ENCODE results near the gene TTC4. TPM values are rescaled to one million over a fixed set of nuclear protein-coding genes. Genes with fewer than 3 reads are reported as not detected.

The TTC4 gene
- total RNA-seq, 8 experiments from 2014 or later = 22.2 to 38.2 (median 27.3) TPM

- Histone ChIP-seq H3K4me1 (replicated peaks in 1 of 2) (peaks cover 17 to 20% of the 10 kb centered on the region in 2 donors), H3K27ac (no peak overlapping the region), H3K4me3 (no peak overlapping the region)
- in situ Hi-C loops (cut with MboI; ENCODE audit: low pct_unique_long_range_greater_than_20kb in 2 of 9, low sequenced_read_pairs in 9 of 9, unreplicated experiment in 9 of 9) = no loop called here
- no peak for ATAC-seq (replicated peaks in 6 of 8)
- 20 to 100% (median 62%) methylated on average over 1 to 7 of the region's 11 CpGs; no CpG with 5 or more reads in 2 of the 10 experiments for WGBS, 10 experiments
These were observed 29.5 kb upstream of the TTC4 start for GRCh38 chr1:54686155-54686554.

DNA sequence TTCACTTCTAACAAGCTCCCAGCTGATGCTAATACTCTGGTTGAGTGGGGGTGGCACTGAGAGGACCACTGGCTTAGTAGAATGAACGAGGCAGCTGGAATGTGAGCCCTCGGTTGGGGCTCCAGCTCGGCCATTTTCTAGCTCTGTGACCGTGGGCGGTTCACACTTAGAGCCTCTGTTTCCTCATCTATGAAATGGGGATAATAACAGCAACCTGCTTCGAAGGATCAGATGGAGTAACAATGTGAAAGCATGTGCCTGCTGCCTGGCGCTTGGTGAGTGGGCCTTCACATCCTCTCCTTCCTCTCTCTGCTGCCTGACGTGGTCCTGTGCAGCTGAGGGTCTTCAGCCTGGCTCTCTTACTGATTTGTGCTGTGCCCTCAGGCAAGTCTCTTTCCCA, 20.9 kb upstream of the TTC4 start:
- 17 to 100% (median 74%) methylated on average over 1 to 7 of the region's 8 CpGs; no CpG with 5 or more reads in 4 of the 10 experiments for WGBS, 10 experiments
- Histone ChIP-seq H3K4me3 (no peak overlapping the region), H3K4me1 (replicated peaks in 1 of 2) (no peaks in the 10 kb centered on the region), H3K27ac (no peak overlapping the region)
- ATAC-seq (replicated peaks in 6 of 8) = no peak
- in situ Hi-C loops (cut with MboI; ENCODE audit: low pct_unique_long_range_greater_than_20kb in 2 of 9, low sequenced_read_pairs in 9 of 9, unreplicated experiment in 9 of 9) = no loop called here

DNA sequence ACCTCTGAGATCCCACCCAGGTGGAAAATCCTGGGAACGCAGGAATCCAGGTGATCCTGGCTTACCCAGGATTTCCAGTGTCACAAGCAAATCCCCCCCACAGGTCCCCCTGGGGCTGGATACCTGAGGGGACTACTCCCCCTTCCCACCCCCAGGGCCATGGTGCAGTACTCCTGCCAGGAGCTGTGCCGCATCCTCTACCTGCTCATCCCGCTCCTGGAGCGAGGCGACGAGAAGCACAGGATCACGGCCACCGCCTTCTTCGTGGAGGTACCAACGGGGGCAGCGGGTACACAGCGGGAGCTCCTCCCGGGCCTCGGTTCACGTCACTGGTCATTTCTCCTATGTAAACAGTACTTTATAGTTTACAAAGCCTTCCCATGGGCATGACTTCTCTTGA, 20.4 kb upstream of the TTC4 start:
- in situ Hi-C loops (cut with MboI; ENCODE audit: low pct_unique_long_range_greater_than_20kb in 2 of 9, low sequenced_read_pairs in 9 of 9, unreplicated experiment in 9 of 9) = no loop called here
- no peaks in the 10 kb centered on the region for H3K4me1 ChIP-seq (replicated peaks in 1 of 2)
- H3K27ac ChIP-seq = no peak overlapping the region
- ATAC-seq (replicated peaks in 6 of 8) = no peak
- H3K4me3 ChIP-seq = no peak overlapping the region
- 67 to 80% (median 78%) methylated on average over 1 to 12 of the region's 15 CpGs; no CpG with 5 or more reads in 7 of the 10 experiments for WGBS, 10 experiments

GRCh38 chr1:54695764-54696163, 19.9 kb upstream of the TTC4 start:
- no peak for ATAC-seq (replicated peaks in 6 of 8)
- Histone ChIP-seq H3K4me3 (no peak overlapping the region), H3K4me1 (replicated peaks in 1 of 2) (no peaks in the 10 kb centered on the region), H3K27ac (no peak overlapping the region)
- 70 to 100% (median 86%) methylated on average over 1 of the region's 1 CpG; no CpG with 5 or more reads in 3 of the 10 experiments for WGBS, 10 experiments
- in situ Hi-C loops (cut with MboI; ENCODE audit: low pct_unique_long_range_greater_than_20kb in 2 of 9, low sequenced_read_pairs in 9 of 9, unreplicated experiment in 9 of 9) = no loop called here

DNA sequence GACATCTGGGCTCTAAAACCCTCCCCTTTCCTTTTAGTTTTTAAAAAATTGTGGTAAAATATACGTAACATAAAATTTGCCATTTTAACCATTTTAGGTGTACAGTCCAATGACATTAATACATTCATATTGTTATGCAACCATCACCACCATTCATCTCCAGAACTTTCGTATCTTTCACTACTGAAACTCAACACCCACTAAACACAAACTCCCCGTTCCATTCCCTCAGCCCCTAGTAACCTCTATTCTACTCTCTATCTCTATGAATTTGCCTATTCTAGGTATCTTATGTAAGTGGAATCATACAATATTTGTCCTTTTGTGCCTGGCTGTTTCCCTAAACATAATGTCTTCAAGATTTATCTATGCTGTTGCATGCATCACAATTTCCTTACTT, 19.4 kb upstream of the TTC4 start:
- ATAC-seq (replicated peaks in 6 of 8) = no peak
- in situ Hi-C loops (cut with MboI; ENCODE audit: low pct_unique_long_range_greater_than_20kb in 2 of 9, low sequenced_read_pairs in 9 of 9, unreplicated experiment in 9 of 9) = no loop called here
- 33 to 94% (median 79%) methylated on average over 2 to 3 of the region's 3 CpGs for WGBS, 10 experiments

DNA sequence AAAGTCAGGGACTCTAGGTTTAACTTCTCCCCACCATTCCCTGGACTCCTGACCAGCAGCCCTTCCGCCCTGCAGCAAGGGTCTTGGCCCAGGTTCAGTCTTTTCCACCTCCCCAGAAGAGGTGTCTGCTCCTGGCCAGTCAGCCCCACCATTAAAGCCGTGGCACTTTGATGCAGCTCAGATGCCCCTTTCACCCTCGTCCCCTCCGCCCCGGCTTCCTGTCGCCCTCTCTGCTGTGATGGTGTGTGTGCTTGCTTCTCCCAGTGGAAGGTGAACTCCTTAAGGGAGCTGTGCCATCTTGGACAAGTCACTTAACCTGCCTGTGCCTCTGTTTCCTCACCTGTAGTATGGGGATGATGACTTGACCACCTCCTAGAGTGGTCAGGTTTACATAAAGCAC, 17.8 kb upstream of the TTC4 start:
- no peak for ATAC-seq (replicated peaks in 6 of 8)
- in situ Hi-C loops (cut with MboI; ENCODE audit: low pct_unique_long_range_greater_than_20kb in 2 of 9, low sequenced_read_pairs in 9 of 9, unreplicated experiment in 9 of 9) = no loop called here
- WGBS, 10 experiments = 85 to 100% (median 95%) methylated on average over 1 to 5 of the region's 6 CpGs; no CpG with 5 or more reads in 7 of the 10 experiments
- Histone ChIP-seq H3K4me1 (replicated peaks in 1 of 2) (no peaks in the 10 kb centered on the region), H3K4me3 (no peak overlapping the region), H3K27ac (no peak overlapping the region)

More for the DNA sequence above, 19.4 kb upstream of the TTC4 start:
- H3K4me3 ChIP-seq = no peak overlapping the region
- no peaks in the 10 kb centered on the region for H3K4me1 ChIP-seq (replicated peaks in 1 of 2)
- no peak overlapping the region for H3K27ac ChIP-seq

- no peak overlapping the region for H3K4me3 ChIP-seq
- no peak overlapping the region for H3K27ac ChIP-seq
- H3K4me1 ChIP-seq (replicated peaks in 1 of 2) = no peaks in the 10 kb centered on the region
- WGBS, 10 experiments = 43 to 83% (median 68%) methylated on average over 1 to 3 of the region's 8 CpGs; no CpG with 5 or more reads in 6 of the 10 experiments
- in situ Hi-C loops (cut with MboI; ENCODE audit: low pct_unique_long_range_greater_than_20kb in 2 of 9, low sequenced_read_pairs in 9 of 9, unreplicated experiment in 9 of 9) = no loop called here
- no peak for ATAC-seq (replicated peaks in 6 of 8)
These were observed 17.3 kb upstream of the TTC4 start for GRCh38 chr1:54698346-54698745.

DNA sequence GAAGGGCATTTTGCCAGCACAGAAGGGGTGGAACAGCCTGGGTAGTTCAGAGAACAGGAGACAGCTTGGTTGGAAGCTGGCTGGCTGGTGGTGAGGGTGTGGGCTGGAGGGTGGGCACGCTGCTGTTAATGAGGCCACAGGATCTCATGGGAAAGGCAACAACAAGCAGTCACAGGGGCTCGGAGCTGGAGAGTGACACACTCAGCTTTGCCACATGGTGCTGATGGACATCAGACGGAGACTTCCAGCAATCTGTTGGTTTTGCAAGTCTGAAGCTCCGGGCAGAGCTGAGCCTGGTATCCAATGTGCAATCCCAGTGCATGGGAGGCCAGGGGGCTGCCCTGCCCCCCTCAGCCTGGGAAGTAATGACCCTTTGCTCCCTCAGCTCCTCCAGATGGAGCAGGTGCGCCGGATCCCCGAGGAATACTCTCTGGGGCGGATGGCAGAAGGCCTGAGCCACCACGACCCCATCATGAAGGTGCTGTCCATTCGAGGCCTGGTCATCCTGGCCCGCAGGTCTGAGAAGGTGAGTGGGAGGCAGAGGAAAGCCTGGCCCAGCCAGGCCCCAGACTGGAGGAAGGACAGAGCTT, 15.6 kb upstream of the TTC4 start:
- H3K4me3 ChIP-seq = no peak overlapping the region
- WGBS, 10 experiments = 0 to 92% (median 80%) methylated on average over 1 to 11 of the region's 11 CpGs; no CpG with 5 or more reads in 3 of the 10 experiments
- no peaks in the 10 kb centered on the region for H3K4me1 ChIP-seq (replicated peaks in 1 of 2)
- H3K27ac ChIP-seq = no peak overlapping the region
- in situ Hi-C loops (cut with MboI; ENCODE audit: low pct_unique_long_range_greater_than_20kb in 2 of 9, low sequenced_read_pairs in 9 of 9, unreplicated experiment in 9 of 9) = no loop called here
- no peak for ATAC-seq (replicated peaks in 6 of 8)

GRCh38 chr1:54701066-54701465, 14.6 kb upstream of the TTC4 start:
- in situ Hi-C loops (cut with MboI; ENCODE audit: low pct_unique_long_range_greater_than_20kb in 2 of 9, low sequenced_read_pairs in 9 of 9, unreplicated experiment in 9 of 9) = no loop called here
- WGBS, 10 experiments = 80 to 93% (median 83%) methylated on average over 1 to 9 of the region's 9 CpGs; no CpG with 5 or more reads in 5 of the 10 experiments
- no peaks in the 10 kb centered on the region for H3K4me1 ChIP-seq (replicated peaks in 1 of 2)
- H3K27ac ChIP-seq = no peak overlapping the region
- H3K4me3 ChIP-seq = no peak overlapping the region
- no peak for ATAC-seq (replicated peaks in 6 of 8)

DNA sequence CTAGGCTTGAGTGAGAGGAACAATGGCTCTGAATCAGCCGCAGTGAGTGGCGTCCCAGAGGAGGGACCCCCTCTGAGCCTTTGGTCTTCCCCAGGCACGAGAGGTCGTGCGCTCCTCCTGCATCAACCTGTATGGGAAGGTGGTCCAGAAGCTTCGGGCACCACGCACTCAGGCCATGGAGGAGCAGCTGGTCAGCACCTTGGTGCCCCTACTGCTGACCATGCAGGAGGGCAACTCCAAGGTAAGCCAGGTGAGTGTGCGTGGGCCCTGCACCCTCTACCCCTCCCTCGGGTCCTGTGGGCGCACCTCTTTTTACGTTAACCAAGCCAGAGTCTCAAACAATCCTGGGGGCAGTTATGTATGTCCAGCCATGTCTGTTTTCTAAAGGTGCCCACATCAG, 13.7 kb upstream of the TTC4 start:
- Histone ChIP-seq H3K4me1 (replicated peaks in 1 of 2) (no peaks in the 10 kb centered on the region), H3K4me3 (no peak overlapping the region), H3K27ac (no peak overlapping the region)
- ATAC-seq (replicated peaks in 6 of 8) = no peak
- 73 to 100% (median 82%) methylated on average over 1 to 8 of the region's 11 CpGs; no CpG with 5 or more reads in 5 of the 10 experiments for WGBS, 10 experiments
- in situ Hi-C loops (cut with MboI; ENCODE audit: low pct_unique_long_range_greater_than_20kb in 2 of 9, low sequenced_read_pairs in 9 of 9, unreplicated experiment in 9 of 9) = no loop called here

- no peak for ATAC-seq (replicated peaks in 6 of 8)
- Histone ChIP-seq H3K4me1 (replicated peaks in 1 of 2) (no peaks in the 10 kb centered on the region), H3K27ac (no peak overlapping the region), H3K4me3 (no peak overlapping the region)
- WGBS, 10 experiments = 84 to 100% (median 89%) methylated on average over 2 to 10 of the region's 10 CpGs; no CpG with 5 or more reads in 4 of the 10 experiments
- in situ Hi-C loops (cut with MboI; ENCODE audit: low pct_unique_long_range_greater_than_20kb in 2 of 9, low sequenced_read_pairs in 9 of 9, unreplicated experiment in 9 of 9) = no loop called here
These were observed 12.2 kb upstream of the TTC4 start for GRCh38 chr1:54703471-54703870.

DNA sequence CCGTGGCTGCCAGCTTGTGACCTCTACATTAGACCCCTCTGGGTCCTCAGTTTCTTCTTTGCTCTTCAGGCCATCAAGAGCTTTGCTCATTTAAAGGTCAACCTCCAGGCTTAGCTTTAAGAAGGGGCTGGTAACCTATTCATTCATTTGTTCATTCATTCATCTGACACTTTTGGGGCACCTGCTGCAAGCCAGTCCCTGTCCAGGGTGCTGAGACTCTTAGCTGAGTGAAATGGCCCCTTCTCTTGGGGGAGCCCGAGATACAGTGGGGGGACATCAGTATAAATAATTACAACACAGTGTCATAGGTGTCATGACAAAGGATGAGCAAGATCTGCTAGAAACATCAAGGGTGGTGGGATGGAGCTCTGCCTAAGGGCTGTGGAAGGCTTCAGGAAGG, 10.5 kb upstream of the TTC4 start:
- no peak overlapping the region for H3K4me3 ChIP-seq
- 17 to 80% (median 43%) methylated on average over 1 to 2 of the region's 2 CpGs; no CpG with 5 or more reads in 3 of the 10 experiments for WGBS, 10 experiments
- H3K4me1 ChIP-seq (replicated peaks in 1 of 2) = no peaks in the 10 kb centered on the region
- in situ Hi-C loops (cut with MboI; ENCODE audit: low pct_unique_long_range_greater_than_20kb in 2 of 9, low sequenced_read_pairs in 9 of 9, unreplicated experiment in 9 of 9) = no loop called here
- ATAC-seq (replicated peaks in 6 of 8) = no peak
- H3K27ac ChIP-seq = no peak overlapping the region

DNA sequence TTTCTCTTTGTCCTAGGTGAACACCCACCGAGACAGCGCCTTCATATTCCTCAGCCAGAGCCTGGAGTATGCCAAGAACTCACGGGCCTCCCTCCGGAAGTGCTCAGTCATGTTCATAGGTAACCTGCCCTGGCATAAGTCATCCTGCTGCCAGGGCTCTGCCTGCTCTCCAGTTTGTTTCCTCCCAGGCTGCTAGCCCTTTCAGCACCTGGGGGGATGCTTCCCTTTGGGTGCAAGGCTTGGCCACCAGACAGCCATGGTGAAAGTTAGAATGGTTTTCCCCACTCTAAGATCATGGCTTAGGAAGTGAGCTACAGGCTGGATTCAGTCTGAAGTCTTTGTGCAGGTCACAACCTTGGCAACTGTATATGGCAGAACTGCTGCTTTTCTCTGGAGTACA, 9.2 kb upstream of the TTC4 start:
- Histone ChIP-seq H3K27ac (no peak overlapping the region), H3K4me1 (replicated peaks in 1 of 2) (no peaks in the 10 kb centered on the region), H3K4me3 (no peak overlapping the region)
- in situ Hi-C loops (cut with MboI; ENCODE audit: low pct_unique_long_range_greater_than_20kb in 2 of 9, low sequenced_read_pairs in 9 of 9, unreplicated experiment in 9 of 9) = no loop called here
- WGBS, 10 experiments = 20 to 100% (median 45%) methylated on average over 1 to 3 of the region's 4 CpGs; no CpG with 5 or more reads in 5 of the 10 experiments
- ATAC-seq (replicated peaks in 6 of 8) = no peak

DNA sequence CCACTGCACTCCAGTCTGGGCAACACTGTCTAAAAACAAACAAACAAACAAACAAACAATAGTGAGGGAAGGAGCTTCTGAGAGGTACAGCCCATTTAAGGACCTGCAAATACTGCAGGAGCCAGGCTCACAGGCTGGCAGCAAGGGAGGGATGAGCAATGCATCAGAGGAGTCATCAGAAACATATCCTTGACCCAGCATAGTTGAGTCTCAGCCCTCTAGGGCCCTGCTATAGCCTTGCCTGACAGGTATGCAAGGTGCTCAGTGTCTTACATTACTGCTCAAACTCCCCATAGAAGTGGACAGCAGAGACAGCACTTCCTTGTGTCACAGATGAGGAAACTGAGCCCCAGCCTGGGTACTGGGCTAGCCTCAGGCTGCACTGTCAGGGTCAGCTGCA, 7.3 kb upstream of the TTC4 start:
- no peaks in the 10 kb centered on the region for H3K4me1 ChIP-seq (replicated peaks in 1 of 2)
- no peak overlapping the region for H3K27ac ChIP-seq
- in situ Hi-C loops (cut with MboI; ENCODE audit: low pct_unique_long_range_greater_than_20kb in 2 of 9, low sequenced_read_pairs in 9 of 9, unreplicated experiment in 9 of 9) = no loop called here
- ATAC-seq (replicated peaks in 6 of 8) = no peak
- no peak overlapping the region for H3K4me3 ChIP-seq

All from motor neuron (in vitro differentiated cells).